ENCODE measurements around the gene RPS6KA2.

Gene RPS6KA2

GRCh38 chr6:166601956-166602355 lies 25.1 kb downstream of the RPS6KA2 start:
- no peak overlapping the region for H3K27ac ChIP-seq
- no peak for TF ChIP-seq ZFX (IDR thresholded peaks at IDR 0.05; ENCODE audit: borderline replicate concordance)
- no peak for TF ChIP-seq CTCF (IDR thresholded peaks at IDR 0.05)

- TF ChIP-seq CTCF (IDR thresholded peaks at IDR 0.05) (no peak), ZFX (IDR thresholded peaks at IDR 0.05; ENCODE audit: borderline replicate concordance) (no peak)
- H3K27ac ChIP-seq = no peak overlapping the region
Observed at GRCh38 chr6:166600931-166601330, 26.1 kb downstream of the RPS6KA2 start.

- H3K27ac ChIP-seq = no peak overlapping the region
- no peak for TF ChIP-seq ZFX (IDR thresholded peaks at IDR 0.05; ENCODE audit: borderline replicate concordance)
Observed at GRCh38 chr6:166599205-166599604, 27.8 kb downstream of the RPS6KA2 start.

GRCh38 chr6:166598441-166599138 lies 28.5 kb downstream of the RPS6KA2 start:
- H3K27ac ChIP-seq = no peak overlapping the region

GRCh38 chr6:166597711-166598440 lies 29.2 kb downstream of the RPS6KA2 start:
- TF ChIP-seq CTCF (IDR thresholded peaks at IDR 0.05) (no peak), ZFX (IDR thresholded peaks at IDR 0.05; ENCODE audit: borderline replicate concordance) (no peak)
- H3K27ac ChIP-seq = no peak overlapping the region

More at GRCh38 chr6:166598441-166599138, 28.5 kb downstream of the RPS6KA2 start:
- TF ChIP-seq CTCF (IDR thresholded peaks at IDR 0.05) (no peak), ZFX (IDR thresholded peaks at IDR 0.05; ENCODE audit: borderline replicate concordance) (no peak)

GRCh38 chr6:166596776-166597507 lies 30.1 kb downstream of the RPS6KA2 start:
- TF ChIP-seq ZFX (IDR thresholded peaks at IDR 0.05; ENCODE audit: borderline replicate concordance) (no peak), CTCF (IDR thresholded peaks at IDR 0.05) (no peak)
- H3K27ac ChIP-seq = no peak overlapping the region

- H3K27ac ChIP-seq = no peak overlapping the region
- TF ChIP-seq CTCF (IDR thresholded peaks at IDR 0.05) (no peak), ZFX (IDR thresholded peaks at IDR 0.05; ENCODE audit: borderline replicate concordance) (no peak)
Observed at GRCh38 chr6:166595949-166596348, 31.1 kb downstream of the RPS6KA2 start.

All from 22Rv1 (cell line).